HG02678 (cell line): Measurements from ENCODE around the gene TRIM62.

Experiments used
- ATAC-seq: cut with Tn5 transposase; IDR thresholded peaks from one replicate; pipeline ENCODE4 v1.9.1; 2021; ENCODE audit warnings: mild to moderate bottlenecking, moderate library complexity; ENCODE audit not compliant: unreplicated experiment

Gene TRIM62

GRCh38 chr1:33162141-33162540 is 19.7 kb downstream of the TRIM62 start:
- no peak for ATAC-seq

- ATAC-seq = no peak
Observed at GRCh38 chr1:33161061-33161681, 20.7 kb downstream of the TRIM62 start.

- ATAC-seq = no peak
Observed at GRCh38 chr1:33159577-33159976, 22.3 kb downstream of the TRIM62 start.

GRCh38 chr1:33158366-33158765 is 23.5 kb downstream of the TRIM62 start:
- ATAC-seq = no peak

GRCh38 chr1:33157131-33157530 is 24.7 kb downstream of the TRIM62 start:
- ATAC-seq = no peak

- no peak for ATAC-seq
Observed at GRCh38 chr1:33155877-33156538, 25.8 kb downstream of the TRIM62 start.

GRCh38 chr1:33153650-33154049 is 28.2 kb downstream of the TRIM62 start:
- ATAC-seq = no peak

GRCh38 chr1:33152685-33153432 is 29.0 kb downstream of the TRIM62 start:
- ATAC-seq = no peak

GRCh38 chr1:33151116-33151515 is 30.7 kb downstream of the TRIM62 start:
- ATAC-seq = no peak

- ATAC-seq = no peak
Observed at GRCh38 chr1:33150522-33150921, 31.3 kb downstream of the TRIM62 start.

- no peak for ATAC-seq
Observed at GRCh38 chr1:33149453-33150190, 32.2 kb downstream of the TRIM62 start.

GRCh38 chr1:33148615-33149014 is 33.2 kb downstream of the TRIM62 start:
- ATAC-seq = no peak

- no peak for ATAC-seq
Observed at GRCh38 chr1:33147997-33148314, 33.9 kb downstream of the TRIM62 start.

- no peak for ATAC-seq
Observed at GRCh38 chr1:33147275-33147996, 34.4 kb downstream of the TRIM62 start.

- ATAC-seq = no peak
Observed at GRCh38 chr1:33146003-33146402, 35.8 kb downstream of the TRIM62 start.

- no peak for ATAC-seq
Observed at GRCh38 chr1:33143698-33144097, 38.1 kb downstream of the TRIM62 start.

GRCh38 chr1:33143176-33143575 is 38.7 kb downstream of the TRIM62 start:
- ATAC-seq = no peak

- no peak for ATAC-seq
Observed at GRCh38 chr1:33142483-33143064, 39.3 kb downstream of the TRIM62 start.

GRCh38 chr1:33141781-33142180 is 40.1 kb downstream of the TRIM62 start:
- ATAC-seq = no peak

GRCh38 chr1:33141216-33141615 is 40.6 kb downstream of the TRIM62 start:
- ATAC-seq = no peak
